OCI-LY7 (cell line): ENCODE data around the gene DENND1B.

Experiments
- EZH2phosphoT487 ChIP-seq: fragments of 200-600 bp; sonication (generic); IDR thresholded peaks from 2 replicates; pipeline ENCODE4 v1.6.1; 2018; ENCODE audit warnings: low read depth, borderline replicate concordance, mild to moderate bottlenecking, mixed run types, antibody characterized with exemption, low read length, moderate library complexity, mixed read lengths
- TF ChIP-seq, protein P1 (sequence below): fragments of 200-600 bp; sonication (generic); conservative IDR thresholded peaks from 2 replicates; pipeline ENCODE4 v1.5.1; 2014; ENCODE audit warnings: mild to moderate bottlenecking, antibody characterized with exemption, low read length, moderate library complexity, mixed read lengths

- TF ChIP-seq, protein P1, sequence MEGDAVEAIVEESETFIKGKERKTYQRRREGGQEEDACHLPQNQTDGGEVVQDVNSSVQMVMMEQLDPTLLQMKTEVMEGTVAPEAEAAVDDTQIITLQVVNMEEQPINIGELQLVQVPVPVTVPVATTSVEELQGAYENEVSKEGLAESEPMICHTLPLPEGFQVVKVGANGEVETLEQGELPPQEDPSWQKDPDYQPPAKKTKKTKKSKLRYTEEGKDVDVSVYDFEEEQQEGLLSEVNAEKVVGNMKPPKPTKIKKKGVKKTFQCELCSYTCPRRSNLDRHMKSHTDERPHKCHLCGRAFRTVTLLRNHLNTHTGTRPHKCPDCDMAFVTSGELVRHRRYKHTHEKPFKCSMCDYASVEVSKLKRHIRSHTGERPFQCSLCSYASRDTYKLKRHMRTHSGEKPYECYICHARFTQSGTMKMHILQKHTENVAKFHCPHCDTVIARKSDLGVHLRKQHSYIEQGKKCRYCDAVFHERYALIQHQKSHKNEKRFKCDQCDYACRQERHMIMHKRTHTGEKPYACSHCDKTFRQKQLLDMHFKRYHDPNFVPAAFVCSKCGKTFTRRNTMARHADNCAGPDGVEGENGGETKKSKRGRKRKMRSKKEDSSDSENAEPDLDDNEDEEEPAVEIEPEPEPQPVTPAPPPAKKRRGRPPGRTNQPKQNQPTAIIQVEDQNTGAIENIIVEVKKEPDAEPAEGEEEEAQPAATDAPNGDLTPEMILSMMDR = no peak
- TF ChIP-seq EZH2phosphoT487 = no peak
Measured at GRCh38 chr1:197671920-197672319, 103.4 kb downstream of the DENND1B start.
